Omental fat pad (tissue), 4 donors: ENCODE measurements around the gene ATP10D. TPM values are rescaled to one million over a fixed set of nuclear protein-coding genes. Genes with fewer than 3 reads are reported as not detected.
A peak's percentile ranks its signal among the peaks of the same experiment; 100 is the strongest.

Experiments used
- ATAC-seq: fragments of 150-250 bp; one replicate; pipeline ENCODE4 v1.9.1; 2016; ENCODE audit warnings: mild to moderate bottlenecking, moderate library complexity; ENCODE audit not compliant: low FRiP score
- DNase-seq: peaks from one replicate; pipeline ENCODE4 v3.0.0-alpha.2; 2019; ENCODE audit warnings: low spot score
- total RNA-seq, 4 donors: library from RNA; depleted of rRNA; stranded (reverse); fragments of >200 nt; gene quantifications; one replicate each; pipeline ENCODE4 v1.1.0, GENCODE V29; 2016
- TF ChIP-seq, protein P1 (sequence below), 3 donors: fragments of 450-650 bp; IDR thresholded peaks; one replicate each; pipeline ENCODE4 v1.5.1; 2016 to 2017; ENCODE audit warnings: antibody characterized with exemption in 3 of 3, mild to moderate bottlenecking in 3 of 3, moderate library complexity in 2 of 3

ATP10D gene
- total RNA-seq, 4 donors from 2014 or later = 10.2 to 19.9 (median 13.8) TPM

DNA sequence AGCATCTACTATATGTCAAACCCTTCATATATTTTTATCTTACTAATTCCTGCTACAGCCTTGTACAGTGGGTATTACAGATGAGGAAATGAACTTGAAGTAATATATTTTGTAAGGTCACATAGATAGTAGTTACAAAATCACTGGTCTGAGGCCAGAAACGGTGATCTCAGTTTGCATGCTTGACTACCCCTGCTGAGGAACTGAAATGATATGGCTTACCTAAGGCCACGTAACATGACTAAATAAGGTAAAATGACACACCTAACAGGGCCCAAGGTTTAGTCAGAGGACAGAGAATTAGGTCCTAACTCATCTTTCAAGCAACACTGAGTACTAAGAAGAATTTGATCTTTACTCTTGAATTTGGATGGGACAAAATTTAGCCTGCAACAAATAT lies 20.1 kb upstream of the ATP10D start:
- DNase-seq (no peak), ATAC-seq (no peak)
- TF ChIP-seq, protein P1, sequence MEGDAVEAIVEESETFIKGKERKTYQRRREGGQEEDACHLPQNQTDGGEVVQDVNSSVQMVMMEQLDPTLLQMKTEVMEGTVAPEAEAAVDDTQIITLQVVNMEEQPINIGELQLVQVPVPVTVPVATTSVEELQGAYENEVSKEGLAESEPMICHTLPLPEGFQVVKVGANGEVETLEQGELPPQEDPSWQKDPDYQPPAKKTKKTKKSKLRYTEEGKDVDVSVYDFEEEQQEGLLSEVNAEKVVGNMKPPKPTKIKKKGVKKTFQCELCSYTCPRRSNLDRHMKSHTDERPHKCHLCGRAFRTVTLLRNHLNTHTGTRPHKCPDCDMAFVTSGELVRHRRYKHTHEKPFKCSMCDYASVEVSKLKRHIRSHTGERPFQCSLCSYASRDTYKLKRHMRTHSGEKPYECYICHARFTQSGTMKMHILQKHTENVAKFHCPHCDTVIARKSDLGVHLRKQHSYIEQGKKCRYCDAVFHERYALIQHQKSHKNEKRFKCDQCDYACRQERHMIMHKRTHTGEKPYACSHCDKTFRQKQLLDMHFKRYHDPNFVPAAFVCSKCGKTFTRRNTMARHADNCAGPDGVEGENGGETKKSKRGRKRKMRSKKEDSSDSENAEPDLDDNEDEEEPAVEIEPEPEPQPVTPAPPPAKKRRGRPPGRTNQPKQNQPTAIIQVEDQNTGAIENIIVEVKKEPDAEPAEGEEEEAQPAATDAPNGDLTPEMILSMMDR (IDR thresholded peaks at IDR 0.05) = no peak

DNA sequence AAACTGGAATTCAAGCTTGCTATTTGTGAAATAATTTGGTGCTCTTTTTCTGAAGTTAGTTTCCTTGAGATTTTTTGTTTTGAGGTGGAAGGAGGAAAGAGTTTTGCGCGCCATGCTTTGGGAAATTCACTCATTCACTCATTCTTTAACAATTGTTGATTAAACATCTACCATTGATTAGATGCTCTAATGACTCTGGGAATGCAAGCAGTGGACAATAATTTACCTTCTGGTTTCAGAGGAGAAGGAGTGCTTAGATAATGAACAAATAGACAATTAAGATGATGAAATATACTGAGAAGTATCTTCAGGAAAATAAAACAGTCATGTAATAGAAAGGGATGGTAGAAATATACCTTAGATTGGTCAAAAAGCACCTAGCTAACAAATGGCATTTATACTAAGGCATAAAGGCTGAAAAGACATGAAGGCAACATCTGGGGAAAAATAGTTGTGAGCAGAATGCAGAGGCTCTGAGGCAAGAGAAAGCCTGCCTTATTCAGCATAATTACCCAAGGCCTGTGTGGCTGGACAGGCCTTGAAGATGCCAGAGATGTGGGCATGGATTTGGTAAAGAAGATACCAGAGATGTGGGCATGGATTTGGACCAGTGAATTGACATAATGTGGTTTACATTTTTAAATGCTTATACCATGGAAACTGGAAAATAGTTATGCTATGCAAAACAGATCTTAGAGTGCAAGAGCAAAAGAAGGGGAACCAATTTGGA lies 18.9 kb upstream of the ATP10D start:
- DNase-seq (no peak), ATAC-seq (no peak)
- TF ChIP-seq, protein P1 (IDR thresholded peaks at IDR 0.05) = no peak

DNA sequence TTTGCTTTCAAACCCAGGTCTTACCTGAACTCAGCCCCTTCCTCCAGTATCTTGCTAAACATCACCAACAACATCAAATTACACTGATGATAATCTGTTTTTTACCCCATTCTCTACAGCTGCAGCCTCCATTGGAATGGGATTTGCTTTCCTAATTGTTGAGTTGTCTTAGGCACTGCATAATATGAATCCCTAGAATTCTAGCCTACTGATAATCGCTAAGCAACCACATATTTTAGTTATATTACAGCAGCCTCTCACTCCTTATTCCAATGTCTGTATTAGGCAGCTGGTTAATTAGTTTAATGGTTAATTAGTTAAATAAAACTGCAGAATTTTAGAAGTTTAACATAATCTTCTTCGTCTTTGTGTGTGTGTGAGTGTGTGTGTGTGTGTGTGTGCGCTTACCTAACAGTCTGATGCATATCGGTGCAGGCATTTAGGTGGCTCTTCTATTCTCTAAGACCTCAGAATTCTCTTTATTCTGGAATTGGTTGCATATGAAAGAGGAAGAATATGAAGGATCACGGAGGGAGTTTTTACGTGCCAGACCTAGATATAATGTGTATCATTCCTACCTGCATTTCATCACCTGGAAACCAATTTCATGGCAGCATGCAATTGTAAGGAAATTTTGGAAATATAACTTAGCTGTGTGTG lies 16.2 kb upstream of the ATP10D start:
- TF ChIP-seq, protein P1 (IDR thresholded peaks at IDR 0.05) = no peak
- DNase-seq = no peak
- ATAC-seq = peak; percentile 54

DNA sequence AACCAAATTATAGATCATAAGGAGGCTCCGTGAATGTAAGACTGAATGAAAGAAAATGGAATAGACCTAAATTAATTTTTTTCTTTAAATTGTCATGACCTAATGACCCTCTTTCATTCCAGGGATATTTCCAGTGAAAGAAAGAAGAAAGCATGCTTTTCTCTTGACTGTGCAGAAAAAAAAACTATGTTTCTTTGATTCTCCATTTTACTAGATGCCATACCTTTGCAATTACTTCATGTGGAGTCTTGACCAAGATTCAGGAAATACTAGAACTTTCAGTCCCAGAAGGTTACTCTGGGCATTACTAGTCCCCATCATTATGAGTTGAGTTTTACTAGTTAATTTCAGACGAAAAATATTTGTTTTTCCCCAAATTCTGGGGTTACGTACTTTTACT lies 15.1 kb upstream of the ATP10D start:
- no peak for DNase-seq
- no peak for ATAC-seq
- TF ChIP-seq, protein P1 (IDR thresholded peaks at IDR 0.05) = no peak

DNA sequence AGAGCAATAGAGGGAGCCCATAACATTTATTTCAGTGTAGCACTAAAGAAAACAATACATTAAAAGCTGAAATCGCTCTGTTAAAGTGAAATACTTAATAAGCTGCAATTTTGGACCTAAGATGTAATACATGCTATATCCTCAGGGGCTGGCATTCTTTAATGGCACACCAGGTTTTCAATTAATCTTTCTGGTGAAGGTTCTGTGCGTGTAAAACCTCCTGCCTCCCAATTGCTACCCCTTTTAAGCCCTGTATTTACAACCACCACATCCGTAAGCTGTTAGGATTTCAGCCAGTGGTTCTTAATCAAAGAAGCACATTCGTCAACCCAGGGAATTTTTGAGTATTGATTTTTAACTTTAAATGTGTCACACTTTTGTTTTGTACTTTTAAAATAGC lies 14.0 kb upstream of the ATP10D start:
- ATAC-seq (no peak), DNase-seq (no peak)
- TF ChIP-seq, protein P1 (IDR thresholded peaks at IDR 0.05) = no peak

DNA sequence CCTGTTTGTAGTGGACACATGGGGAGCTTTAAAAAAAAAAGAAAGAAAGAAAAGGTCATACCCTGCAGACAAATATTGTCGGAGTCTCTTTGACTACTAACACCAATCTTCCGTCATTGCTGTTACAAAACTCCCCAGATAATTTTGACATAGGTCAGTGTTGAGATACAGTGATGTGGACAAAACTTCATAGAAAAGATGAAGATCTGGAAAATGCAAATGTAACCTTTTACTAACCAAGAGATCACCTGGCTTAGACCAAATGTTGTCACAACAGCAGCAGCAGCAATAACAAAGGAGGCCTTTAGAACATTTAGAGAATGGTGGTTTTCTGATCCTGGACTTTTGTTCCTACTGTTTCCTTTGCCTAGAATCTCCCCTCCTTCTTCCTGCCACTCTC lies 13.5 kb upstream of the ATP10D start:
- ATAC-seq (no peak), DNase-seq (no peak)
- TF ChIP-seq, protein P1 (IDR thresholded peaks at IDR 0.05) = no peak
